GM21447 (cell line): ENCODE data around the gene SHOC2.

ENCODE experiments used
- ATAC-seq: cut with Tn5 transposase; IDR thresholded peaks from one replicate; pipeline ENCODE4 v1.9.1; 2021; ENCODE audit not compliant: unreplicated experiment

SHOC2 gene

DNA sequence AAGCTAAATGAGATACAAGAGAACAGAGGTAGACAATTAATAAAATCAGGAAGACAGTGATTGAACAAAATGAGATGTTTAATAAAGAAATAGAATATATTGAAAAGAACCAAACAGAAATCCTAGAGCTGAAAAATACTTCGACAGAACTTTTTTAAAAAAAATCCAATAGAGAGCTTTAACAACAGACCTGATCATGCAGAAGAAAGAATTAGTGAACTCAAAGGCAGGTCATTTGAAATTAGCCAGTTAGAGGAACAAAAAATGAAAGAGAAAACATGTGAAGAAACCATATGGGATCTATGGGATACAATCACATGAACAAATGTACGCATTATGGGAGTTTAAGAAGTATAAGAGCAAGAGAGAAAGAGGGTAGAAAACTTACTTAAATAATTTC, 120.1 kb downstream of the SHOC2 start:
- ATAC-seq, result no peak

DNA sequence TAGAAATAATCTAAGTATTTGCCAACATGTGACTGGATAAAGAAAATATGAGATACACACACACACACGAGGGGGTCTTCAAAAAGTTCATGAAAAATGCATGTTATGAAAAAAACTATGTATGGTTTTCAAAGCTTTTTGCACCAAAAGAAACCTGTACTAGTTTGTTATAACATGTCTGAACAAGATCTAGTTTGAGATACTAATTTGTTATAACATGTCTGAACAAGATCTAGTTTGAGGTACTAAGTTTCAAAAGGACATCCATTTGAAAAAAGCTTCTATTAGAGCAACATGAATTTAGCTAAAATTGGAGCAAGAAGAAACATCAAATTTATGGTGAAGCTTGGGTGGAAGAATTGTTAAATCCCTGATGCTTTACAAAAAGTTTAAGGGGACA, 137.6 kb downstream of the SHOC2 start:
- ATAC-seq, result no peak
